GM23248 (cell line): Measurements from ENCODE around the gene MDFIC.

Experiments
- EZH2 ChIP-seq: fragments of 200-600 bp; sonication (generic); IDR thresholded peaks from 2 replicates; pipeline ENCODE4 v1.6.1; 2018; ENCODE audit warnings: antibody characterized with exemption, mild to moderate bottlenecking; ENCODE audit not compliant: insufficient read depth, poor library complexity, severe bottlenecking
- EZH2phosphoT487 ChIP-seq: fragments of 200-600 bp; sonication (generic); IDR thresholded peaks from 2 replicates; pipeline ENCODE4 v1.6.1; 2018; ENCODE audit warnings: antibody characterized with exemption, moderate library complexity, mild to moderate bottlenecking, low read depth; ENCODE audit not compliant: insufficient read depth

DNA sequence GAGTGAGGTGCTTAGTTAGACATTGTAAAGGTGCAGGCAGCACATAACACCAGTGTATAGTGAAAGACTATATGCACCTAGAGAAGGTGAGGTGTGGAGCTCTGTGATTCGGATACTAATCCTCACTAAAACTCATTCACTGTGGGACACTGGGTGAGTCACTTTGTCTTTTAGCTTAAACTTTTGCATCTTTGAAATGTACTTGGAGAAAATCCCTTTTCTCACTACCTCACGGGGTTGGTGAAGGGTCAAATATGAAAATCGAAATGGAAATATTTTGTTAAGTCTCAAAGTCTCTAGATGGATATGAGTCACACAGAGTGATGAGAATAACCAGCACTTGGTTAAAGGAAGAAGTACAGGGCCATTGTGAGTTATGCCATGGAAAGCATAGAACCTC lies 38.0 kb downstream of the MDFIC start:
- TF ChIP-seq EZH2 (no peak), EZH2phosphoT487 (no peak)
